OCI-LY1 (cell line): ENCODE measurements around the gene SAA2.

Source experiments
- H2AFZ ChIP-seq: fragments of 200-600 bp; sonication (generic), shearing (Covaris generic); 2 replicates; pipeline ENCODE4 v1.6.0; 2014; ENCODE audit warnings: antibody characterized with exemption, mild to moderate bottlenecking, low read length
- H3F3A ChIP-seq: fragments of 200-600 bp; sonication (generic), shearing (Covaris generic); 2 replicates; pipeline ENCODE4 v1.6.0; 2014; ENCODE audit warnings: mild to moderate bottlenecking, antibody characterized with exemption, low read length, moderate library complexity; ENCODE audit not compliant: insufficient read depth
- H3K27ac ChIP-seq: fragments of 200-600 bp; sonication (generic); 2 replicates; pipeline ENCODE4 v1.5.1; 2014; ENCODE audit warnings: low read length, mixed run types, mild to moderate bottlenecking, low read depth; ENCODE audit not compliant: poor library complexity, severe bottlenecking
- H3K27me3 ChIP-seq: fragments of 200-600 bp; sonication (generic); 2 replicates; pipeline ENCODE4 v1.6.0; 2014; ENCODE audit warnings: antibody characterized with exemption, mild to moderate bottlenecking, low read length, moderate library complexity; ENCODE audit not compliant: insufficient read depth
- H3K36me3 ChIP-seq: fragments of 200-600 bp; sonication (generic); 2 replicates; pipeline ENCODE4 v1.6.1; 2014; ENCODE audit warnings: mild to moderate bottlenecking, antibody characterized with exemption, low read length, moderate library complexity, mixed read lengths; ENCODE audit not compliant: insufficient read depth
- H3K4me1 ChIP-seq: fragments of 200-600 bp; sonication (generic); 2 replicates; pipeline ENCODE4 v1.5.1; 2014; ENCODE audit warnings: mild to moderate bottlenecking, low read length, moderate library complexity; ENCODE audit not compliant: insufficient read depth, severe bottlenecking
- H3K4me2 ChIP-seq: fragments of 200-600 bp; sonication (generic), shearing (Covaris generic); 2 replicates; pipeline ENCODE4 v1.6.1; 2014; ENCODE audit warnings: low read length
- H3K4me3 ChIP-seq: fragments of 200-600 bp; sonication (generic); 2 replicates; pipeline ENCODE4 v1.5.1; 2014; ENCODE audit warnings: low read length, low read depth, mild to moderate bottlenecking, mixed read lengths; ENCODE audit not compliant: poor library complexity, severe bottlenecking
- H3K79me2 ChIP-seq: fragments of 200-600 bp; shearing (Covaris generic); 2 replicates; pipeline ENCODE4 v1.6.1; 2016; ENCODE audit warnings: mixed run types, low read length, mixed read lengths; ENCODE audit not compliant: insufficient read depth
- H3K9ac ChIP-seq: fragments of 200-600 bp; sonication (generic), shearing (Covaris generic); 2 replicates; pipeline ENCODE4 v1.6.1; 2014; ENCODE audit warnings: mild to moderate bottlenecking, low read length, mixed read lengths
- H3K9me2 ChIP-seq: fragments of 200-600 bp; sonication (generic), shearing (Covaris generic); 2 replicates; pipeline ENCODE4 v1.6.1; 2014; ENCODE audit warnings: low read depth, mild to moderate bottlenecking, low read length, mixed read lengths
- H3K9me3 ChIP-seq: fragments of 200-600 bp; shearing (Covaris generic); 2 replicates; pipeline ENCODE4 v1.6.1; 2014; ENCODE audit warnings: low read length, mixed read lengths
- H4K20me1 ChIP-seq: fragments of 200-600 bp; sonication (generic), shearing (Covaris generic); 2 replicates; pipeline ENCODE4 v1.6.0; 2016; ENCODE audit warnings: mild to moderate bottlenecking, low read length; ENCODE audit not compliant: insufficient read depth
- CTCF ChIP-seq: fragments of 200-600 bp; sonication (generic), shearing (Covaris generic); IDR thresholded peaks from 2 replicates; pipeline ENCODE4 v1.5.1; 2017; ENCODE audit warnings: mild to moderate bottlenecking, antibody characterized with exemption, low read length, moderate library complexity, mixed read lengths
- EZH2 ChIP-seq: fragments of 200-600 bp; sonication (generic), shearing (Covaris generic); IDR thresholded peaks from 2 replicates; pipeline ENCODE4 v1.8.0; 2017; ENCODE audit warnings: borderline replicate concordance, mixed run types, mild to moderate bottlenecking, antibody characterized with exemption, low read length, moderate library complexity, mixed read lengths

Gene SAA2

GRCh38 chr11:18236664-18237356, 11.7 kb downstream of the SAA2 start, which contains the start of gene SAA4:
SAA4 (minus strand) TSS chr11:18236802; CDS start chr11:18235926, 876 bp downstream.
- Histone ChIP-seq H3K9me2 (no peaks in the 10 kb centered on the region), H3K27me3 (no peaks in the 10 kb centered on the region)
- TF ChIP-seq EZH2 (no peak), CTCF (no peak)

GRCh38 chr11:18235394-18236334, 12.8 kb downstream of the SAA2 start:
- H2AFZ ChIP-seq: no peak overlapping the region
- no peaks in the 10 kb centered on the region for H3K9me3 ChIP-seq
- no peaks in the 10 kb centered on the region for H3K4me1 ChIP-seq
- H3K4me3 ChIP-seq: no peak overlapping the region
- H3F3A ChIP-seq: no peaks in the 10 kb centered on the region
- no peaks in the 10 kb centered on the region for H4K20me1 ChIP-seq
- H3K9ac ChIP-seq: no peak overlapping the region
- H3K36me3 ChIP-seq: no peaks in the 10 kb centered on the region
- H3K9me2 ChIP-seq: no peaks in the 10 kb centered on the region
- TF ChIP-seq CTCF (no peak), EZH2 (no peak)
- no peak overlapping the region for H3K27ac ChIP-seq
- H3K4me2 ChIP-seq: no peak overlapping the region
- H3K79me2 ChIP-seq: no peaks in the 10 kb centered on the region
- no peaks in the 10 kb centered on the region for H3K27me3 ChIP-seq

More at GRCh38 chr11:18236664-18237356, 11.7 kb downstream of the SAA2 start, which contains the start of gene SAA4:
- no peaks in the 10 kb centered on the region for H3K79me2 ChIP-seq
- H3F3A ChIP-seq: no peaks in the 10 kb centered on the region
- H3K4me2 ChIP-seq: no peak within 1 kb of the TSS
- H2AFZ ChIP-seq: no peak within 1 kb of the TSS
- no peak within 1 kb of the TSS for H3K27ac ChIP-seq
- no peaks in the 10 kb centered on the region for H3K9me3 ChIP-seq
- H3K9ac ChIP-seq: no peak within 1 kb of the TSS
- no peaks in the 10 kb centered on the region for H3K36me3 ChIP-seq
- H4K20me1 ChIP-seq: no peaks in the 10 kb centered on the region
- H3K4me3 ChIP-seq: no peak within 1 kb of the TSS
- H3K4me1 ChIP-seq: no peaks in the 10 kb centered on the region

GRCh38 chr11:18233912-18234311, 14.6 kb downstream of the SAA2 start:
- Histone ChIP-seq H3K27me3 (no peaks in the 10 kb centered on the region), H2AFZ (no peak overlapping the region), H3K27ac (no peak overlapping the region), H3F3A (no peaks in the 10 kb centered on the region), H3K9ac (no peak overlapping the region), H3K9me2 (no peaks in the 10 kb centered on the region), H4K20me1 (no peaks in the 10 kb centered on the region), H3K4me2 (no peak overlapping the region), H3K4me1 (peaks cover 16% of the 10 kb centered on the region), H3K36me3 (no peaks in the 10 kb centered on the region), H3K79me2 (no peaks in the 10 kb centered on the region), H3K9me3 (no peaks in the 10 kb centered on the region), H3K4me3 (no peak overlapping the region)
- TF ChIP-seq EZH2: no peak
- TF ChIP-seq CTCF: no peak
